GM12875 (cell line): ENCODE results near the gene COX6B2.

Experiments
- H3K4me3 ChIP-seq: one replicate; pipeline ENCODE4 v1.5.1; 2011; ENCODE audit warnings: low read depth, low read length, control low read depth
- TF ChIP-seq, protein P1 (sequence below): IDR thresholded peaks from 2 replicates; pipeline ENCODE4 v1.5.1; 2011; ENCODE audit warnings: low read depth, mild to moderate bottlenecking, control low read depth, inconsistent platforms, low read length, moderate library complexity, borderline replicate concordance; ENCODE audit not compliant: insufficient read depth

COX6B2 gene

DNA sequence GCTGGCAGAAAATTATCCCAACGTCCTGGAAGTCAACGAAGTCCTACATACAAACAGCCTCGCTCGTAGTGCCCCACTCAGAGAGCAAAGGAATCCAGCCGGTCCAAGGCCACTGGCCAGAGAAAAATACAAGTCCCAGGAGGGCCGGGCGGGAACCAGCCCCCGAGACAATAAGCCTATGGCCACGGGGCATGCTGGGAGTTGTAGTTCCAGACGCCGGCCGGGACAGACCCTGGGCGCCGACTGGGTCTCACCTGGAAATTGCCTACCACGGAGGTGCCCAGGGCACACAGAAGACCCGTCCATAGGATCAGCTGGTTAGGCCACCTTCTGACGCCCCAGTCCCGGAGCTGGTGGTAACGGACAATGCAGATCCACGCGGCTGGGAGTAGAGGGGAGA lies 34.7 kb downstream of the COX6B2 start:
- no peak overlapping the region for H3K4me3 ChIP-seq
- TF ChIP-seq, protein P1, sequence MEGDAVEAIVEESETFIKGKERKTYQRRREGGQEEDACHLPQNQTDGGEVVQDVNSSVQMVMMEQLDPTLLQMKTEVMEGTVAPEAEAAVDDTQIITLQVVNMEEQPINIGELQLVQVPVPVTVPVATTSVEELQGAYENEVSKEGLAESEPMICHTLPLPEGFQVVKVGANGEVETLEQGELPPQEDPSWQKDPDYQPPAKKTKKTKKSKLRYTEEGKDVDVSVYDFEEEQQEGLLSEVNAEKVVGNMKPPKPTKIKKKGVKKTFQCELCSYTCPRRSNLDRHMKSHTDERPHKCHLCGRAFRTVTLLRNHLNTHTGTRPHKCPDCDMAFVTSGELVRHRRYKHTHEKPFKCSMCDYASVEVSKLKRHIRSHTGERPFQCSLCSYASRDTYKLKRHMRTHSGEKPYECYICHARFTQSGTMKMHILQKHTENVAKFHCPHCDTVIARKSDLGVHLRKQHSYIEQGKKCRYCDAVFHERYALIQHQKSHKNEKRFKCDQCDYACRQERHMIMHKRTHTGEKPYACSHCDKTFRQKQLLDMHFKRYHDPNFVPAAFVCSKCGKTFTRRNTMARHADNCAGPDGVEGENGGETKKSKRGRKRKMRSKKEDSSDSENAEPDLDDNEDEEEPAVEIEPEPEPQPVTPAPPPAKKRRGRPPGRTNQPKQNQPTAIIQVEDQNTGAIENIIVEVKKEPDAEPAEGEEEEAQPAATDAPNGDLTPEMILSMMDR = no peak

DNA sequence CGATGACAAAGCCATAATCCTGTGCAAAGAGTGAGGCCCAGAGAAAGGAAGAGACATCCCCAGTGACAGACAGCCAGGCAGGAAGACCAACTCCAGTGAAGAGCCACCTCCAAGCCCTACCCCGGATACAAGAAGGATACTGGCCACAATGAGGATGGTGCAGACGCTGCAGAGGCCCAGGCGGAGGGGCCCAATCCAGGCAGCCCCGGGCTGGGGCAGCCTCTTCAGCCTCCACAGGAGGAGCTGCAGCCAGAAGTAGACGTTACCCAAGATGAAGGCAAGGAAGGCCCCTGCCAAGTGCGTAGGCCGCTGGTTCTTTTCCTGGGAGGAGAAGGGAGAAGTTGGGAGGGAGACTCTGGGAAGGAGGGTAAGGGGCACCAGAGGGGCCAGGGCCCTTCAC lies 37.9 kb downstream of the COX6B2 start:
- TF ChIP-seq, protein P1 = no peak
- no peak overlapping the region for H3K4me3 ChIP-seq

DNA sequence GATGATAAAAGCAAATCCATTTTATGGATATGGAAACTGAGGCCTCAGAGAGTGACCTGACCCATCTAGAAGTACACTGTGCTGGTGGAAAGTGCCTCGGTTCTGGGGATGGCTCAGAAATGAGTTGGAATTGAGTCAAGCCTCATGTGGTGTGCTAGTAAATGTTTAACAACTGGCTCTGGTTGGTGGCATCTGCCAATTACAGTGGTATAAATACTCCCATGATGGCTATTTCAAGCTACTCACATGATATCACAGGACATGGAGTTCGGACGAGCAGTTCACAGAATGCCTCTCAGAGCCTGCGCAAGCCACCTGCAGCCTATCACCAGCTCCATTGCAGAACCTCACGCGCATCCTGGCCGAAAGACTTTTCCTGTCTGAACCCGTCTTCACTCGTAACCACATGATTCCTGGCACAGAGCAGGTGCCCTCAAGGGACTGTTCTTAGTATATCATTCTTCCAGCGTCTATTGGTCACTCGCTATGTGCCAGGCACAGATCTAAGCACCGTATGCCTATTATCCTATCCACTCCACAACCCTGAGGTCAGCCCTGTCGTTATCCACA lies 38.5 kb downstream of the COX6B2 start:
- H3K4me3 ChIP-seq = no peak overlapping the region
- TF ChIP-seq, protein P1 = no peak

DNA sequence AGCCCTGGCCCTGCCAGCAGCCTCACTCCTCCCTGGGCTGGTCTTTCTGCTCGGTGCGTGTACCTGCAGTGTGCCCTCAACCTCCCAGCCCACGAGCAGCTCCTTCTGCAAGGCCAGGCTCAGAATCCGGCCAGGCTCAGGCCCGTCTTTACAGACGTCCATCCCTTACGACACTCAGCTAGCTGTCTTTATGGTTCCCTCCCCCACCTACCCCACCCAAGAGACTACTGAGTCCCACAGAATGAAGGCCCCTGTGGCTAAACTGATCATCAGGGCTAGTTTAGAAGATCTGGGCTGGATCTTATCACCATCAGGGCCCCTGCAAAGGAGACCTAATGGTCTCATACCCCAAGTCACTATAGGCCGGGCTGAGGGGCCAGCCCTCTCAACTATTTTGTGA lies 40.1 kb downstream of the COX6B2 start:
- TF ChIP-seq, protein P1 = no peak
- H3K4me3 ChIP-seq = no peak overlapping the region

DNA sequence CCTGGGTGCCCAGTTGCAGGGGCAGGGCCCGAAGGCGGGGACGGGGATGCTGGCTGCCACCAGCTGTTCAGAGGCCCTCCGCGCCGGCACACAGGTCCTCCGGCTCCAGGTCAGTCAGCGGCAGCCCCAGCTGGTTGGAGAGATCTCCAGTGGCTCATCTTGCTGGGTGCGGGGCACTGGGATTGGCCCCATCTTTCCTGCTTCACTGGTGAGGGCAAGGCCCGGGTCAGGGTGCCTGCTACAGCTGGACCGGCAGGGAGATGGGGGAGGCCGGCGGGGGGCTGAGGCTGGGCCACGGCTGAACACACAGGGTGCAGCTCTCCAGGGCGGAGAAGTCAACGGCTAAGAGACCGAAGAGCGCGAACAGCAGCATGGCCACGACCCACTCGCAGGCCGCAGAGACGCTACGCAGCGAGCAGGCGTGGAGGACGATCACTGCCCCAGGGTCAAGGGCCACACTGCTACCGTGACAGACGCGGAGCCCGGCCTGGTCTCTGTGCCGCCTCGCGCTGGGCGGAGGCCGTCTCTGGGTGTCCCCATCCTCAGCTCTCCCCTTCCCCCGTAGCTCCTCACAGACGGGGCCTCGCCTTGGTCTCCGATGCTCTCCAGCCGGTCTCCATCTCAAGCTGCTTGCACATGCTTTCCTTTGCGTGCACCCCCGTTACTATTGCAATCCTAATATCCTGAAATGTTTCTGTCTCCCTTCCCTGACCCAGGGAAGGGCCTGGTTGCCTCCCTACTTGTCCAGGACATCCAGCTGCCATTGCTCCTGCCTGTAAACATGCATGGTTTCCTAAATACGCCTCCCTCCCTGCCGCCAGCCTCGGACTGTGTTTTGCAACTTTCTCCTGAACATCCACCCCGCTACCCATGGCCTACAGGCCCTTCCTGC lies 41.7 kb downstream of the COX6B2 start:
- H3K4me3 ChIP-seq = no peak overlapping the region
- TF ChIP-seq, protein P1 = no peak

DNA sequence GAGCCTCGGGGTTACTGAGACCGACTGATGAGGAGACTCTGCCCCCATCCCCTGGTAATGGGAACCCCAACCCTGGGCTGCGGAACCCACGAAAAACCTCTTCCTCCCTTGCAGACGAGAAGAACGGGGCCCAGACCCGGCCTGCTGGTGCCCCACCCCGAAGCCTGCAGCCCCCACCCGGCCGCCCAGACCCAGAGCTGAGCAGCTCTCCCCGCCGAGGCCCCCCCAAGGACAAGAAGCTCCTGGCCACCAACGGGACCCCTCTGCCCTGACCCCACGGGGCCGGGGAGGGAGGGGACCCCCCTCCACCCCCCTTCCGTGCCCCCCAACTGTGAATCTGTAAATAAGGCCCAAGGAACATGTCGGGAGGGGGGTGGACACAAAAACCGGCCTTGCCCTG lies 42.7 kb downstream of the COX6B2 start:
- TF ChIP-seq, protein P1 = no peak
- H3K4me3 ChIP-seq = no peak overlapping the region

DNA sequence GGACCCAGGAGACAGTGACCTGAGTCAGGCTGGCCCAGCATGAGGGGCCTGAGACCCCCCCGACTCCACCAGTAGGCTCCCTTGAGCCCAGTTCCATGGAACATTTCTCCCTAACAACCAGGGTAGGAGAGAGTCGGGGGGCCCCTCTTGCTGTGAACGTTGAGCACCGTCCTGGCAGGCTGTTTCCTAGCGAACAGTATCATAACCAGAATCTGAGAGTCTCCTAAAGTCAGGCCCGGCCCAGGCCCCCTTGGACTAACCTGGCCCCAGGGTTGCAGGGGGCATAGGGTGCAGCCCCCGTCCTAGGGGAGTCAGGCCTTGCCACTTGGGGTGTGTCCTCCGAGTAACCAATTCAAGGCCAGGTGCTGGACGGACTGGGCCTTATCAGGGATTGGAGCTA lies 43.1 kb downstream of the COX6B2 start:
- no peak overlapping the region for H3K4me3 ChIP-seq
- TF ChIP-seq, protein P1 = no peak
